Bronchial epithelial cell (primary cell): Measurements from ENCODE around the gene GSTT2. TPM values are rescaled to one million over a fixed set of nuclear protein-coding genes. Genes with fewer than 3 reads are reported as not detected.
"Not testable (repeated sequence)": the region's sequence is repeated elsewhere in the genome, so short reads cannot be mapped to it uniquely, and the experiment has no call there.

Experiments
- DNase-seq: peaks from one replicate; pipeline ENCODE4 v3.0.0-alpha.2; 2010; ENCODE audit warnings: low read depth
- FAIRE-seq: peaks from 2 replicates; lab custom pipeline; 2011; peaks lifted over from hg19 to GRCh38; lab: Jason Lieb, UNC
- H3K27me3 ChIP-seq: 2 replicates; pipeline ENCODE4 v1.5.1; 2011; ENCODE audit warnings: low read length; ENCODE audit not compliant: control insufficient read depth, insufficient read depth
- H3K36me3 ChIP-seq: 2 replicates; pipeline ENCODE4 v1.5.1; 2011; ENCODE audit warnings: low read length; ENCODE audit not compliant: control insufficient read depth, insufficient read depth
- H3K4me3 ChIP-seq: 2 replicates; pipeline ENCODE4 v1.5.1; 2011; ENCODE audit warnings: mild to moderate bottlenecking, low read depth, low read length, control low read depth
- total RNA-seq: library from RNA; depleted of rRNA; stranded (reverse); fragments of >200 nt; gene quantifications from 2 replicates; pipeline ENCODE4 v1.2.1, GENCODE V29; 2014
- TF ChIP-seq, protein P1 (sequence below): IDR thresholded peaks from 2 replicates; pipeline ENCODE4 v1.5.1; 2011; ENCODE audit warnings: mild to moderate bottlenecking, moderate library complexity, low read length, control low read depth, inconsistent platforms; ENCODE audit not compliant: insufficient read depth, severe bottlenecking

The GSTT2 gene
- total RNA-seq, 1 donor from 2014 or later, result not detected

DNA sequence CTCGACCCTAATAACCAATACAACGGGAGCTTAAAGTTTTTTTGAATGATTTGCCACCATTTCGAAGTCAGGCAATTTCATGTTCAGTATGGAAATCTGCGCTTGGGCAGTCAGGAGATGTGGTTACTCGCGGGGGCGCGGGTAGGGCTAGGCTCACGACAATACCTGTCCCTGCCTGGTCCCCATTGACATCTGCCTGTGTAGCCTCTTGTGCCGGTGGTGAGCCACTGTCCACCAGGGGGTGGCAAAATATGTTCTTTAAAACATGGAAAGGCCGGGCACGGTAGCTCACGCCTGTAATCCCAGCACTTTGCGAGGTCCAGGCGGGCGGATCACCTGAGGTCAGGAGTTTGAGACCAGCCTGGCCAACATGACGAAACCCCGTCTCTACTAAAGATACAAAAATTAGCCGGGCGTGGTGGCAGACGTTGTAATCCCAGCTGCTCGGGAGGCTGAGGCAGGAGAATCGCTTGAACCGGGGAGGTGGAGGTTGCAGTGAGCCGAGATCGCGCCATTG lies 5.0 kb upstream of the GSTT2 start:
- H3K36me3 ChIP-seq, FAIRE-seq, H3K4me3 ChIP-seq, DNase-seq, H3K27me3 ChIP-seq: not testable (repeated sequence)

DNA sequence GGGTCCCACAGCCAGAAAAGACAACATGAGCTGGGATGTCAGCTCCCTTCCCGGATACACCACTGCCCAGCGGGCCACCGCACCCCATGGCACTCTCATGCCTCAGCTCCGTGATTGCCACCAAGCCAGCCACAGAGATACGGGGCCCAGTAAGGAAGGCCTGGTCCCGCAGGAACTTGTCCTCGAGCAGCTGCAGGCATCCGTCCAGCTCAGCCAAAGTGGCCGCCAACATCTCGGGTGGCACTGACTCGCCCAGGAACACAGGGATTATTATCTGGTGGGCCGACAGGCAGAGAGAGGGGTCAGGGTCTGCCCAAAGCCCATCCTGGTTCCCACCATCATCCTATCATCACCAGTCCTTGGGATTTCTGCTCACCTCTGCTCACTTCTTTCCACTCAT lies 2.6 kb upstream of the GSTT2 start:
- not testable (repeated sequence) for FAIRE-seq, H3K4me3 ChIP-seq, H3K27me3 ChIP-seq, DNase-seq, H3K36me3 ChIP-seq

DNA sequence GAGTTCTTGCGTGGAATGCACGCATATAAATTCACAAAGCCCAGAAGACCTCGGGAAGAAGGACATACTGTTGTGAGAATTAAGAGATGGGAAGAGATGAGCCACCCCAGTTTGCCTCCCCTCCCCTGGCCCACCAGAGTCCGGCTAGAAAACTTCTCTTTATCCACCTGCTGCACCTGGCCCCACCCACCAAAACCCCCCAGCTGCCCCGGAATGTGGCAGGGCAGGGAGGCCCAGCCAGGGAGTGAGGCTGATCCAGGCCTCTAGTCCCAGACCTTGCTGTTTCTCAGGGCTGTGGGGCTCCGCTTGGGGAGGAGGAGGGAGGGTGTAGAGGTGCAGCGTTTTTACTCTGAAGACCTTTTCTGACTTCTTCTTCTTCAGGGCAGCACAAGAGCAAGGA lies 633 bp downstream of the GSTT2 start:
- DNase-seq, FAIRE-seq, H3K36me3 ChIP-seq, H3K4me3 ChIP-seq, H3K27me3 ChIP-seq: not testable (repeated sequence)

DNA sequence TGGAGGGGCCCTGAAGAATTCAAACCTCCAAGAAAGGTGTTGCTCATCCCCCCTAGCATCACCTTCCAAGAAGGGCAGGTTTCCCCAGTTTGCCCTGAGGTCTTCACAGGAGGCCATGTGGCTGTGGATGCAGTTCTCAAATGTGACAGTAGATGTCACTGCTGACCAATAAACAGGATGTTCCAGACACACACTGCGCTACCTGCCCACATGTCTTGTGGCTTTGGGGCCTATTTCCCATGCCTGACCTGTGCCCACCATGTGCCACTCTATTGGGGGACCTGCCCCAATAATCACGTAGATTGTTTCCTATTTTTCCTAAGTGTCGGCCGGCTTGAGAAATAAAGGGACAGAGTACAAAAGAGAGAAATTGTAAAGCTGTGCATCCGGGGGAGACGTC lies 4.5 kb downstream of the GSTT2 start:
- TF ChIP-seq, protein P1, sequence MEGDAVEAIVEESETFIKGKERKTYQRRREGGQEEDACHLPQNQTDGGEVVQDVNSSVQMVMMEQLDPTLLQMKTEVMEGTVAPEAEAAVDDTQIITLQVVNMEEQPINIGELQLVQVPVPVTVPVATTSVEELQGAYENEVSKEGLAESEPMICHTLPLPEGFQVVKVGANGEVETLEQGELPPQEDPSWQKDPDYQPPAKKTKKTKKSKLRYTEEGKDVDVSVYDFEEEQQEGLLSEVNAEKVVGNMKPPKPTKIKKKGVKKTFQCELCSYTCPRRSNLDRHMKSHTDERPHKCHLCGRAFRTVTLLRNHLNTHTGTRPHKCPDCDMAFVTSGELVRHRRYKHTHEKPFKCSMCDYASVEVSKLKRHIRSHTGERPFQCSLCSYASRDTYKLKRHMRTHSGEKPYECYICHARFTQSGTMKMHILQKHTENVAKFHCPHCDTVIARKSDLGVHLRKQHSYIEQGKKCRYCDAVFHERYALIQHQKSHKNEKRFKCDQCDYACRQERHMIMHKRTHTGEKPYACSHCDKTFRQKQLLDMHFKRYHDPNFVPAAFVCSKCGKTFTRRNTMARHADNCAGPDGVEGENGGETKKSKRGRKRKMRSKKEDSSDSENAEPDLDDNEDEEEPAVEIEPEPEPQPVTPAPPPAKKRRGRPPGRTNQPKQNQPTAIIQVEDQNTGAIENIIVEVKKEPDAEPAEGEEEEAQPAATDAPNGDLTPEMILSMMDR, result peak; percentile 46
- H3K27me3 ChIP-seq, result no peaks in the 10 kb centered on the region
- no peaks in the 10 kb centered on the region for H3K36me3 ChIP-seq
- FAIRE-seq (no peak), DNase-seq (peak; percentile 12)
- no peak overlapping the region for H3K4me3 ChIP-seq

DNA sequence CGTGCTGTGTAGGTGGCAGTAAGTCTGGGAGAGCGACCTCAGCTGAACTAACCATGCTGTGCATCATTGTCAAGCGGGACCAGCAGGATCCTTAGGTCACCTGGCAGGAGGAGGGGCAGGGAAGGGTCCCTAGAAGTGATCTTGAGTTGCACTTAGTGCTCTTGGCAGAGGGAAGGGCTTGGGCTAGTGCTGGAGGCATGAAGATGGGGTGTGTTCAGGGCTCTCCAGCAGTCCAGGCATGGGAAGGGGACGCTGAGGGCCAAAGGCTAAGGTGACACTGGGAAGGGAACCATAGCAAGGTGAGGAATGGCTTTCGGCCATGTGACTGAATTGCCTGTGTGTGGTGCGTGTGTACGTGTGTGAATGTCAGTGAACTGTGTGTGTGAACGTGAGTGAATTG lies 6.2 kb downstream of the GSTT2 start:
- H3K4me3 ChIP-seq, H3K27me3 ChIP-seq, H3K36me3 ChIP-seq, FAIRE-seq, DNase-seq: not testable (repeated sequence)

DNA sequence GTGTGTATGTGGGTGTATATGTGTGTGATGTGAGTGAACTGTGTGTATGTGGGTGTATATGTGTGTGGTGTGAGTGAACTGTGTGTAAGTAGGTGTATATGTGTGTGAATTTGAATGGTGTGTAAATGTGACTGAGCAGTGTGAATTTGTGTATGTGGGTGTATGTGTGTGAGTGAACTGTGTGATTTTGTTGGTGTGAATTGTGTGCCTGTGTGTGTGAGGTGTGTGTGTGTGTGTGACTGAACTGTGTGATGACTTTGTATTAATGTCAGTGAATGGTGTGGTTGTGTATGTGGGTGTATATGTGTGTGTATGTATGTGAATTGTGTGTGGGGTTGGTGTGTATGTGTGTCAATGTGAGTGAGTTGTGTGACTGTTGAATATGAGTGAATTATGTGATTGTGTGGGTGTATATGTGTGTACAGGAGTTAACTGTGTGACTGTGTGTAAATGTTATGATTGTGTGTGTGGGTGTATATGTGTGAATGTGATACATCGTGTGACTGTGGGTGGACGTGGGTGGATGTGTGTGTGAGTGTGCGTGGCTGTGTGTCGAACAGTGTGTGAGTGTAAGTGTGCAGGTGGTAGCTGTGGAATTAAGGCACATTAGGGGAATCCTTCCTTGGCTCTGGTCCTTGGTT lies 6.7 kb downstream of the GSTT2 start:
- FAIRE-seq, result peak; percentile 86
- not testable (repeated sequence) for H3K36me3 ChIP-seq, H3K4me3 ChIP-seq, H3K27me3 ChIP-seq, DNase-seq

DNA sequence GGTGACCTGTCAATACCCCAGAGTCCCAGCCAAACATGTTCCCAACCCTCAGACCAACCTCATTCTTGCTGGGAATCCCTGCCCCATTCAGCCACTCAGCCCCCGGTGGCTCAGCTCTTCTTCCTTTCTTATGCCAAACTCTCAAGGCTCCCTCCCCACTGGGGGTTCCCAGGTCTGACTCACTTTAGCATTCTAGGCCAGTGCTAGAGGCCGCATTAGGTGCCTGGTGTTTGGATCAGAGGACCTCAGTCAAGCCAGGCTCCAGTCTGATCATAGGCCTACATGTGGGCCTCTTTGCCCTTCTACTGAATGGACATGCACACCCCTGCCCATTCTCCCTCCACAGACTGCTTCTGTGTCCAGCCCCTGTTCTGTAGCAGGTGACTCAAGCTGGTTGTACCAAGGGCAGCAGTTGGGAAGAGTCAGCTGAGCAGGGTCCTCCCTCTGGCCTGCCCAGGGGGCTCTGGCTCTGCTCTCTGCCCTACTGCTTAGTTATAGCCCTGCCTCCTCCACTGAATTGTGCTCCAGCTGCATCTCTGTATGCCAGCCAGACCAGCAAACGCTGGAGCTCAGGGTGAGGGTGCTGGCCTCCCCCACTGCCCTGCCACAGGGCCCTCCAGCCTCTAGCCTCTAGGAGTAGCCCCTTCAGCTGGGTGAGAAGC lies 9.8 kb downstream of the GSTT2 start:
- H3K27me3 ChIP-seq, DNase-seq, H3K4me3 ChIP-seq, FAIRE-seq, H3K36me3 ChIP-seq: not testable (repeated sequence)

DNA sequence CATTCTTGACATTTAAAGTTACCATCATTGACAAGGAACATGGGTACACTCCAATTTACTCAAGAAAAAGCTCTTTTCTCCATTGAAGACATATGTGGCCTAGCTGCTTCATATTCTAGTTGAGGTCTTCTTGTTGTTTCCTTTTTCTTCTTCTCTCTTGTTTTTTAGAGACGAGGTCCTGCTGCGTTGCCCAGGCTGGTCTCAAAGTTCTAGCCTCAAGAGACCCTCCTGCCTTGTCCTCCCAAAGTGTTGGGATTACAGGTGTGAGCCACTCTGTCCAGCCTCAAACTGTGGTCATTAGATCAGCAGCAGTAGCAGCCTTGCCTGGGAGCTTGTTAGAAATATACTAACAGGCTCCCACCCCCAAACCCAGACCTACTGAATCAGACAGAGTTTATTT lies 13.1 kb downstream of the GSTT2 start:
- not testable (repeated sequence) for H3K27me3 ChIP-seq, DNase-seq, FAIRE-seq, H3K4me3 ChIP-seq, H3K36me3 ChIP-seq

DNA sequence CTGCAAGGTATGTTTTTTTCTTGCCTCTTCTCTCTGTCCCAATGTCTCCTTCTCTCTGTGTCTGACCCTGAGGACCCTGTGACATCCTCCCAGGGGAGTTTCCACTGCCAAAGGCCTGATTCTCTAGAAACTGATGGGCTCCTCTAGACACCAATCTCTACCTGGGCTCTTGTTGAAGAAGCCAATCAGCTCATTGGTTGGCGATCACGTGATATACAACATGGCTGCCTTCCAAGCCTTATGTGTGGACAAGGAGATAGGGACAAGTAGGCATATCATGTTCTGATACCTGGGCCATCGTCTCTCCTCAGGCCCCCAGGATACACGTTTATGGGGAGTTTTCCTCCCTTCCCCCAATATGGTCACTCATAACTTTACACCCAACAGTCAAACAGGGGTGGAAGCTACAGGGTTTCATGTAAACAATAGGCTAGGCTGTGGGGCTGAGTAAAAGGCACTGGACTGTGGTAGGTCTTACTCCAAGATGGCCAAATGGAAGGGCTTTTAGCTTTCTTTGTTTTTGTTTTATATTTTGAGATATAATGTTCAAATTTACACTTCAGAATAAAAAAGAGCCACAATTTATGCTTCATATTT lies 13.7 kb downstream of the GSTT2 start:
- not testable (repeated sequence) for H3K27me3 ChIP-seq, H3K36me3 ChIP-seq, H3K4me3 ChIP-seq, DNase-seq
- FAIRE-seq, result peak; percentile 36
